IgD-negative memory B cell (primary cell): ENCODE results near the gene CD300C. TPM values are rescaled to one million over a fixed set of nuclear protein-coding genes. Genes with fewer than 3 reads are reported as not detected.
"Not testable (repeated sequence)": the region's sequence is repeated elsewhere in the genome, so short reads cannot be mapped to it uniquely, and the experiment has no call there.

ENCODE experiments used
- H3K27ac Mint-ChIP-seq, 3 donors: one replicate each; pipeline ENCODE4 v1.8.0; 2020 to 2022; ENCODE audit warnings: mild to moderate bottlenecking in 3 of 3, mixed read lengths in 3 of 3, moderate library complexity in 1 of 3
- H3K27me3 Mint-ChIP-seq: one replicate; pipeline ENCODE4 v1.8.0; 2021; ENCODE audit warnings: mixed read lengths
- H3K36me3 Mint-ChIP-seq: one replicate; pipeline ENCODE4 v1.8.0; 2020; ENCODE audit warnings: mild to moderate bottlenecking, mixed read lengths
- H3K4me1 Mint-ChIP-seq, 3 donors: one replicate each; pipeline ENCODE4 v1.8.0; 2020 to 2022; ENCODE audit warnings: mixed read lengths in 3 of 3, mild to moderate bottlenecking in 1 of 3
- H3K4me3 Mint-ChIP-seq, 4 donors: one replicate each; pipeline ENCODE4 v1.8.0; 2020 to 2022; ENCODE audit warnings: mild to moderate bottlenecking in 4 of 4, mixed read lengths in 4 of 4, moderate library complexity in 3 of 4
- H3K9me3 Mint-ChIP-seq, 3 donors: one replicate each; pipeline ENCODE4 v1.8.0; 2020 to 2021; ENCODE audit warnings: mixed read lengths in 3 of 3, mild to moderate bottlenecking in 1 of 3
- polyA plus RNA-seq: library from polyadenylated mRNA; unstranded; fragments of 300-500 nt; fragmentation: Illumina TruSeq; gene quantifications from one replicate; pipeline ENCODE4 v1.2.3, GENCODE V29; 2021

Gene CD300C
- polyA plus RNA-seq, 1 donor from 2014 or later, result 1.6 TPM

DNA sequence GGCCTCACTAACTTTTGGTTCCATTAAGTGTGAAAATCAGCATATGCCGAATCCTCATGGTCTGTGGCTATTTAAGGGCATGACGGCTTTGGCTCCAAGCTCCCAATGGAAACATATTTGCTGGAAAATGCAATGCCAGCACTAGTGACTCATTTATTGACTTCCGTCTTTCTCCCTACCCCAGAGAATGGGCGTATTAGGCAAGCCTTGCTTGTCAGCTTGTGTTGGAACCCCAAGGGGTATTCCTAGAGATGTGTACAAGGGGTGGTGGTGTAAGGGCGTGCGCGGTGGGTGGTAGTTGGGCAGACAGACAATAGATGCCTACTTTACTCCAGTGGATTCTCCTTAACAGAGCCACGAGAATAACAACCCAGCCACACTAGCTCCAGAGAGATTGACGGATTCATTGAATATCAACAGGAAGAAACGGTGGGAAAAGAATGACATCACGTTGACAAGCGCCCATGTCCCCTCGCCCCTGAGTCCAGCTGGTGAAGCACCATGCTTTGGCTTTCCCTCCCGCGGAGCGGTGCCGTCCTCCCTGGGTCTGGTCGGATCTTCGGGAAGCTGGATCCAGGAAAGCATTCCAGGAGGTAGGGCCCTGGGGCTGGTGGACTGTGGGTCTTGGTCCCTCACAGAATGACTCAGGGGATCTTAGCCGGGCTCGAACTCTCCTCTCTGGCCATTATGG, 25.0 kb downstream of the CD300C start:
- Mint-ChIP-seq H3K27ac (no peak overlapping the region), H3K4me3 (peak overlapping the region in 1 of 4 donors; percentile 28), H3K36me3 (peaks cover 2% of the 10 kb centered on the region), H3K4me1 (peaks cover 5 to 15% (median 7%) of the 10 kb centered on the region in 3 donors), H3K9me3 (peaks cover 4 to 11% (median 5%) of the 10 kb centered on the region in 3 donors), H3K27me3 (peaks cover 13% of the 10 kb centered on the region)

- H3K27ac Mint-ChIP-seq, result peak overlapping the region in 1 of 3 donors; percentile 57
- peak overlapping the region in 2 of 4 donors; percentile 21 to 22 for H3K4me3 Mint-ChIP-seq
- peaks cover 2% of the 10 kb centered on the region for H3K36me3 Mint-ChIP-seq
- peaks cover 5 to 15% (median 7%) of the 10 kb centered on the region in 3 donors for H3K4me1 Mint-ChIP-seq
- H3K9me3 Mint-ChIP-seq, result peaks cover 4 to 11% (median 5%) of the 10 kb centered on the region in 3 donors
- peaks cover 13% of the 10 kb centered on the region for H3K27me3 Mint-ChIP-seq
These were observed 25.9 kb downstream of the CD300C start for GRCh38 chr17:74520016-74520434.

GRCh38 chr17:74518413-74518981, 27.4 kb downstream of the CD300C start:
- Mint-ChIP-seq H3K27me3 (peaks cover 10% of the 10 kb centered on the region), H3K9me3 (peaks cover 11 to 15% (median 14%) of the 10 kb centered on the region in 3 donors), H3K4me1 (peaks cover 5 to 18% (median 7%) of the 10 kb centered on the region in 3 donors)
- H3K27ac Mint-ChIP-seq, H3K4me3 Mint-ChIP-seq, H3K36me3 Mint-ChIP-seq: not testable (repeated sequence)

DNA sequence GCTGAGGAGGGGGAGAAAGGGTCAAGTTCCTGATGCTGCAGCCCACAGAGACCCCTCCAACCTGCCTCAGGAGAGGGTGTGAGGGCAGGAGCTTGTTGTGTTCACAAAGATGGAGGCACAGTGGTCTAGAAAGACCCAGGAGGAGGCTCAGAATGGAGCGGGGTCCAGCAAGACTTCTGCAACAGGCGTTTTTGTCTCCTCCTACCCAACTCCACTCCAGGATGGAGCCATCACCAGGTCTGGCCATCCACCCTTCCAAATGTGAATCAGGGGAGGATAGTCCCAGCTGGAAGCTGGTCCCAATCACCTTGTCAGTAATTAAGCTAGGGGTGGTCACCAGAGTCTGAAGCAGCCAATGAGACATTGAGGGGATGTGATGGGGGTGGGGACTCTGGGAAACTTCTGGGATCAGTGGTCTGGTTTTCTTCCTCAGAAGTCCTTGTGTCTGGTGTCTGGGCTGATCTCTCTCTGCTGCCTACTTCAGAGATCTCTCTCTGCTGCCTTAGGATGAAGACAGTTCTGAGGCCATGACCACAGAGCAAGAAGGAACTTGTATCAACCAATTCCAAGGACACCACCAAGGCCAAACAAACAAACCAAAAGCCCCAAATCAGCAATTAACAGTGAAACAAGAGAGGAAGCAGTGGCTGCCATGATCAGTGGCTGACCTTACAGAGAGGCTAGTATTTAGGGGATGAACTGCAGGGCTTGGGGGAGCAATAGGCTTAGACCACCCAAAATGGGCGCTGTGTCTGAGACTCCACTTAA, 29.2 kb downstream of the CD300C start:
- Mint-ChIP-seq H3K27ac (no peak overlapping the region), H3K36me3 (peaks cover 6% of the 10 kb centered on the region), H3K27me3 (peaks cover 5% of the 10 kb centered on the region), H3K9me3 (peaks cover 11 to 15% (median 14%) of the 10 kb centered on the region in 3 donors), H3K4me3 (no peak overlapping the region), H3K4me1 (peaks cover 5 to 25% (median 11%) of the 10 kb centered on the region in 3 donors)

DNA sequence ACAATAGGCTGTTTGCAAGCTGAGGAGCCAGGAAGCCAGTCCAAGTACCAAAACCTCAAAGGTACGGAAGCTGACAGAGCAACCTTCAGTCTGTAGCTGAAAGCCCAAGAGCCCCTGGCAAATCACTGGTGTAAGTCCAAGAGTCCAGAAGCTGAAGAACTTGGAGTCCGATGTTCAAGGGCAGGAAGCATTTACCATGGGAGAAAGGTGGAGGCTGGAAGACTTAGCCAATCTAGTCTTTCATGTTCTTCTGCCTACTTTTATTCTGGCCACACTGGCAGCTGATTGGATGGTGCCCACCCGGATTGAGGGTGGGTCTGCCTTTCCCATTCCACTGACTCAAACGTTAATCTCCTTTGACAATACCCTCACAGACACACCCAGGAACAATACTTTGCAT, 30.0 kb downstream of the CD300C start:
- no peak overlapping the region for H3K4me3 Mint-ChIP-seq

DNA sequence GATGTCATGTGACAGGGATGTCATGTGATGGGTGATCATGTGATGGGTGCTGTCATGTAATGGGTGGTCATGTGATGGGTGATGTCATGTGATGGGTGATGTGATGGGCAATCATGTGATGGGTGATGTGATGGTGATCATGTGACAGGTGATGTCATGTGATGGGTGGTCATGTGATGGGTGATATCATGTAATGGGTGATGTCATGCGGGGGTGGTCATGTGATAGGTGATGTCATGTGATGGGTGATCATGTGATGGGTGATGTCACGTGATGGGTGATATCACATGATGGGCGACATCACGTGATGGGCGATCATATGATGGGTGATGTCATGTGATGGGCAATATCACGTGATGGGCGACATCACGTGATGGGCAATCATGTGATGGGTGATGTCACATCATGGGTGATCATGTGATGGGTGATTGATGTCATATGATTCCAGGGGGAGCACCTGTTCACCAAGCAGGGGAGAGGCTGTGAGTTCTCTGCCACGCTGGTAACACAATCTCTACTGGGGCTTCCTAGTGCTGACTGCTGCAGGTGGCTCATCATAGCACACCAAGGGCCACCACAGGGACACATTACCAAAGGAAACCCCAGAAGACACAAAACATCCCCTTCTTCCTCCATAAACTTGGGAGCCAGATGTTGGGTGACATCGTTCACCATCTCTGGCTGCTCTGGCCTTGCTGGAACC, 31.1 kb downstream of the CD300C start:
- peak overlapping the region; percentile 85 to 100 (median 98) for H3K27ac Mint-ChIP-seq
- peaks cover 11 to 15% (median 14%) of the 10 kb centered on the region in 3 donors for H3K9me3 Mint-ChIP-seq
- peaks cover 0 to 12% (median 6%) of the 10 kb centered on the region in 3 donors for H3K4me1 Mint-ChIP-seq
- H3K4me3 Mint-ChIP-seq, result peak overlapping the region; percentile 37 to 75 (median 56)
- peaks cover 6% of the 10 kb centered on the region for H3K36me3 Mint-ChIP-seq
- no peaks in the 10 kb centered on the region for H3K27me3 Mint-ChIP-seq

More for the DNA sequence above, 30.0 kb downstream of the CD300C start:
- peaks cover 11 to 15% (median 14%) of the 10 kb centered on the region in 3 donors for H3K9me3 Mint-ChIP-seq
- H3K4me1 Mint-ChIP-seq, result peaks cover 2 to 19% (median 11%) of the 10 kb centered on the region in 3 donors
- peaks cover 2% of the 10 kb centered on the region for H3K27me3 Mint-ChIP-seq
- H3K36me3 Mint-ChIP-seq, result peaks cover 6% of the 10 kb centered on the region
- H3K27ac Mint-ChIP-seq, result no peak overlapping the region

DNA sequence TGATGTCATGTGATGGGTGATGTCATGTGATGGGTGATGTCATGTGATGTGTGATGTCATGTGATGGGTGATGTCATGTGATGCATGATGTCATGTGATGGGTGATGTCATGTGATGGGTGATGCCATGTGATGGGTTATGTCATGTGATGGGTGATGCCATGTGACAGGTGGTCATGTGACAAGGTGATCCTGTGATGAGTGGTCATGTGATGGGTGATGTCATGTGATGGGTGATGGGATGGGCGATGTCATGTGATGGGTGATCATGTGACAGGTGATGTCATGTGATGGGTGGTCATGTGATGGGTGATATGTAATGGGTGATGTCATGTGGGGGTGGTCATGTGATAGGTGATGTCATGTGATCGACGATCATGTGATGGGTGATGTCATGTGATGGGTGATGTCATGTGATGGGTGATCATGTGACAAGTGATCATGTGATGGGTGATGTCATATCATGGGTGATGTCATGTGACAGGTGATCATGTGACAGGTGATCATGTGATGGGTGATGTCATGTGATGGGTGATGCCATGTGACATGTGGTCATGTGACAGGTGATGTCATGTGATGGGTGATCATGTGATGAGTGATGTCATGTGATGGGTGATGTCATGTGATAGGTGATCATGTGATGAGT, 31.8 kb downstream of the CD300C start:
- peak overlapping the region; percentile 46 to 75 (median 58) for H3K4me3 Mint-ChIP-seq
- H3K27ac Mint-ChIP-seq, result peak overlapping the region; percentile 85 to 100 (median 98)
- H3K27me3 Mint-ChIP-seq, result no peaks in the 10 kb centered on the region
- H3K9me3 Mint-ChIP-seq, result peaks cover 11 to 15% (median 11%) of the 10 kb centered on the region in 3 donors
- H3K36me3 Mint-ChIP-seq, result peaks cover 6% of the 10 kb centered on the region
- peaks cover 0 to 11% (median 4%) of the 10 kb centered on the region in 3 donors for H3K4me1 Mint-ChIP-seq

GRCh38 chr17:74512624-74513091, 33.3 kb downstream of the CD300C start:
- peak overlapping the region in 2 of 4 donors; percentile 47 to 49 for H3K4me3 Mint-ChIP-seq
- H3K27me3 Mint-ChIP-seq, result no peaks in the 10 kb centered on the region
- H3K4me1 Mint-ChIP-seq, result peaks cover 0 to 11% (median 4%) of the 10 kb centered on the region in 3 donors
- H3K27ac Mint-ChIP-seq, result peak overlapping the region; percentile 23 to 87 (median 39)
- H3K36me3 Mint-ChIP-seq, result peaks cover 6% of the 10 kb centered on the region
- H3K9me3 Mint-ChIP-seq, result peaks cover 0 to 10% (median 10%) of the 10 kb centered on the region in 3 donors

DNA sequence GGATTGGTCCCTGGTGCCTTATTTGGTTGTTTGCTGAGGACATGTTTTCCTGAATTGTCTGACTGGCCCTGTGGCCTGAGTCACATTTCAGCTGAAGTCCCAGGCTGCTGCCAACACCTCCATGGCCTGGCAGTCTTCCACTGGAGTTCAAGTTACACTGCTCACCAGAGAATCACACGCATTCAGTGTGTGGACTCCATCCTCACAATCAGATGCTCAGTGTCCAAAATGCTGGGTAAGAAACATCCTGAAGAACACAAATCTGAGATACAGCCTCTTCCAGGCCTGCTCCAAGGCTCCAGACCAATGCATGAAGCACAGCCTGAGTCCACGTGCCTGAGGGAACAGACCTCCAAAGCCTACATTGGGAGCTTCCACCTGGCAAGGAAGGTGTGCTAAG, 33.9 kb downstream of the CD300C start:
- H3K27me3 Mint-ChIP-seq, result no peaks in the 10 kb centered on the region
- peaks cover 0 to 11% (median 4%) of the 10 kb centered on the region in 3 donors for H3K4me1 Mint-ChIP-seq
- H3K27ac Mint-ChIP-seq, result peak overlapping the region in 1 of 3 donors; percentile 87
- no peak overlapping the region for H3K4me3 Mint-ChIP-seq
- H3K36me3 Mint-ChIP-seq, result peaks cover 6% of the 10 kb centered on the region
- H3K9me3 Mint-ChIP-seq, result peaks cover 0 to 10% (median 10%) of the 10 kb centered on the region in 3 donors

- Mint-ChIP-seq H3K4me3 (no peak overlapping the region), H3K27ac (no peak overlapping the region), H3K9me3 (no peaks in the 10 kb centered on the region), H3K27me3 (no peaks in the 10 kb centered on the region), H3K4me1 (peaks cover 0 to 8% (median 4%) of the 10 kb centered on the region in 3 donors), H3K36me3 (no peaks in the 10 kb centered on the region)
These were observed 37.8 kb downstream of the CD300C start for GRCh38 chr17:74508156-74508555.

GRCh38 chr17:74503949-74504348, 42.0 kb downstream of the CD300C start:
- H3K27ac Mint-ChIP-seq, H3K36me3 Mint-ChIP-seq, H3K27me3 Mint-ChIP-seq, H3K9me3 Mint-ChIP-seq, H3K4me3 Mint-ChIP-seq, H3K4me1 Mint-ChIP-seq: not testable (repeated sequence)

DNA sequence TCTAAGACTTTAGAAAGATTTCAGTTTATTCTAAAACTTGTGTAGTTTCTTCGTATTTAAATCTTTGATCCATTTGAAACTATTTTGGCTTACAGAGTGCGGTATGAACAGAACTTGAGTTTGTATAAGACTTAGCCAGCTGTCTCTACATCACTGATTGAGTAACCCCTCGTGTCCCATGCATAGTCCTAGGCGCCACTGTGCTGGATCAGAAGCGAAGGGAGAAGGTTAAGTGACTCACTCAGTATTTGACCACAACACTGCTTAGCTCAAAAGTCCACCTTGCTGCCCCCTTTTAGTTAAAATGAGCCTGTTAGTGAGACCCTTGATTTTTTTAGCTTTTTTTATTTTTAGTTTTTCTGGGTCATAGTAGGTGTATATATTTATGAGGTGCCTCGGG, 43.1 kb downstream of the CD300C start:
- Mint-ChIP-seq H3K36me3 (no peaks in the 10 kb centered on the region), H3K4me3 (no peak overlapping the region), H3K4me1 (no peaks in the 10 kb centered on the region), H3K27me3 (peaks cover 1% of the 10 kb centered on the region), H3K9me3 (no peaks in the 10 kb centered on the region), H3K27ac (no peak overlapping the region)

DNA sequence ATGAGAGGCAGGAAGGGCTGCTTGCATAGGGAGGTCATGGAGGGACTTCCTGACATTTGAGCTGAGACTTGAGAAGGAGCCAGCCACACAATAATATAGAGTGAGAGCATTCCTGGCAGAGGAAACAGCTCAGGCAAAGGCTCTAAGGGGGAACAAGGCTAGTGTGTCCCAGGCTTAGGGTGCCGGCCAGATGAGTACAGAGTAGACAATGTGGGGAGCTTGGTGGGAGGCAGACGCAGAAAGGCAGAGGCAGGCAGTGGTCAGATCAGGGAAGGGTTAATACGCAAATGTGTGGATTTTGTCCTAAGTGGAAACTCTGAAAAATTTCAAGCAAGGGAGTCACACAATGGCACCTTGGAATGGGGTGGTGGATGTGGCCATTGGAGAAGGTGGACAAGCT, 45.9 kb downstream of the CD300C start:
- Mint-ChIP-seq H3K4me1 (no peaks in the 10 kb centered on the region), H3K9me3 (no peaks in the 10 kb centered on the region), H3K27ac (no peak overlapping the region), H3K4me3 (no peak overlapping the region), H3K36me3 (peaks cover 2% of the 10 kb centered on the region), H3K27me3 (peaks cover 1% of the 10 kb centered on the region)

- H3K27me3 Mint-ChIP-seq, result peaks cover 1% of the 10 kb centered on the region
These were observed 48.4 kb downstream of the CD300C start for GRCh38 chr17:74497471-74497870.

More at GRCh38 chr17:74497471-74497870, 48.4 kb downstream of the CD300C start:
- Mint-ChIP-seq H3K9me3 (no peaks in the 10 kb centered on the region), H3K36me3 (peaks cover 2% of the 10 kb centered on the region), H3K4me1 (peaks cover 0 to 1% (median 0%) of the 10 kb centered on the region in 3 donors), H3K27ac (no peak overlapping the region), H3K4me3 (no peak overlapping the region)
